SK-N-MC (cell line): ENCODE measurements around the gene MRPL27.

Experiments
- DNase-seq: peaks from one replicate; pipeline ENCODE4 v3.0.0-alpha.2; 2011; ENCODE audit warnings: low read depth, low spot score
- H3K27ac ChIP-seq: fragments of 200-600 bp; sonication (generic); 2 replicates; pipeline ENCODE4 v1.5.1; 2016; ENCODE audit warnings: mixed run types
- H3K36me3 ChIP-seq: fragments of 200-600 bp; sonication (generic); 2 replicates; pipeline ENCODE4 v1.6.1; 2017; ENCODE audit warnings: antibody characterized with exemption, low read length, mixed read lengths; ENCODE audit not compliant: insufficient read depth
- H3K4me3 ChIP-seq: fragments of 200-600 bp; sonication (generic); 2 replicates; pipeline ENCODE4 v1.5.1; 2016
- H3K9ac ChIP-seq: fragments of 200-600 bp; sonication (generic); 2 replicates; pipeline ENCODE4 v1.8.0; 2017; ENCODE audit warnings: mixed run types, mixed read lengths; ENCODE audit not compliant: insufficient read length
- H3K9me3 ChIP-seq: fragments of 200-600 bp; sonication (generic); 2 replicates; pipeline ENCODE4 v1.6.1; 2017; ENCODE audit warnings: low read depth, mild to moderate bottlenecking, antibody characterized with exemption, low read length, moderate library complexity, mixed read lengths
- EZH2 ChIP-seq: fragments of 200-600 bp; sonication (generic); IDR thresholded peaks from one replicate; pipeline ENCODE4 v1.6.1; 2017; ENCODE audit warnings: antibody characterized with exemption
- FOXP2 ChIP-seq: optimal IDR thresholded peaks from 2 replicates; pipeline ENCODE3; 2011; ENCODE audit warnings: mild to moderate bottlenecking, moderate library complexity; ENCODE audit not compliant: insufficient read depth; ENCODE audit errors: extremely low read length, control extremely low read depth
- POLR2AphosphoS5 ChIP-seq: IDR thresholded peaks from 2 replicates; pipeline ENCODE4 v1.6.1; 2012; ENCODE audit warnings: mild to moderate bottlenecking, low read depth, low read length, borderline replicate concordance

The MRPL27 gene

GRCh38 chr17:50364061-50364458, 8.9 kb downstream of the MRPL27 start:
- Histone ChIP-seq H3K9me3 (no peaks in the 10 kb centered on the region), H3K36me3 (peaks cover 19% of the 10 kb centered on the region), H3K4me3 (no peak overlapping the region), H3K9ac (no peak overlapping the region), H3K27ac (no peak overlapping the region)
- TF ChIP-seq FOXP2 (no peak), EZH2 (no peak), POLR2AphosphoS5 (no peak)
- DNase-seq, result no peak

GRCh38 chr17:50363217-50364060, 9.5 kb downstream of the MRPL27 start:
- DNase-seq, result no peak
- TF ChIP-seq POLR2AphosphoS5 (0 out of 2 replicates have a peak, but pooled peaks have one; percentile 10), FOXP2 (no peak), EZH2 (no peak)
- peaks cover 19% of the 10 kb centered on the region; the same call in 1 of the 2 replicates for H3K36me3 ChIP-seq
- no peaks in the 10 kb centered on the region for H3K9me3 ChIP-seq
- H3K9ac ChIP-seq, result no peak overlapping the region
- H3K27ac ChIP-seq, result no peak overlapping the region
- no peak overlapping the region for H3K4me3 ChIP-seq

- Histone ChIP-seq H3K4me3 (no peak overlapping the region), H3K36me3 (peaks cover 19% of the 10 kb centered on the region), H3K27ac (0 out of 2 replicates have a peak overlapping the region, but pooled peaks have one; percentile 46), H3K9me3 (no peaks in the 10 kb centered on the region), H3K9ac (no peak overlapping the region)
- TF ChIP-seq EZH2, result no peak
- no peak for TF ChIP-seq FOXP2
- no peak for TF ChIP-seq POLR2AphosphoS5
- DNase-seq, result no peak
Observed at GRCh38 chr17:50362661-50363060, 10.3 kb downstream of the MRPL27 start.

GRCh38 chr17:50361561-50362480, 11.2 kb downstream of the MRPL27 start:
- Histone ChIP-seq H3K9me3 (no peaks in the 10 kb centered on the region), H3K36me3 (peaks cover 16% of the 10 kb centered on the region), H3K9ac (no peak overlapping the region), H3K27ac (0 out of 2 replicates have a peak overlapping the region, but pooled peaks have one; percentile 46), H3K4me3 (no peak overlapping the region)
- TF ChIP-seq EZH2 (no peak), POLR2AphosphoS5 (no peak), FOXP2 (no peak)
- no peak for DNase-seq

- Histone ChIP-seq H3K27ac (no peak overlapping the region), H3K9me3 (no peaks in the 10 kb centered on the region), H3K36me3 (peaks cover 28% of the 10 kb centered on the region), H3K4me3 (no peak overlapping the region), H3K9ac (no peak overlapping the region)
- no peak for DNase-seq
- TF ChIP-seq FOXP2, result no peak
- no peak for TF ChIP-seq EZH2
- TF ChIP-seq POLR2AphosphoS5, result no peak
Observed at GRCh38 chr17:50360486-50361115, 12.4 kb downstream of the MRPL27 start.

- H3K27ac ChIP-seq, result no peak overlapping the region
- H3K9me3 ChIP-seq, result no peaks in the 10 kb centered on the region
- TF ChIP-seq POLR2AphosphoS5 (no peak), EZH2 (no peak), FOXP2 (no peak)
- no peak overlapping the region for H3K9ac ChIP-seq
- peaks cover 30% of the 10 kb centered on the region for H3K36me3 ChIP-seq
- H3K4me3 ChIP-seq, result no peak overlapping the region
- no peak for DNase-seq
Observed at GRCh38 chr17:50359998-50360461, 13.0 kb downstream of the MRPL27 start.

GRCh38 chr17:50359005-50359699, 13.8 kb downstream of the MRPL27 start:
- H3K27ac ChIP-seq, result no peak overlapping the region
- TF ChIP-seq FOXP2, result no peak
- H3K4me3 ChIP-seq, result no peak overlapping the region
- H3K9me3 ChIP-seq, result no peaks in the 10 kb centered on the region
- DNase-seq, result no peak
- H3K36me3 ChIP-seq, result peaks cover 34% of the 10 kb centered on the region
- no peak overlapping the region for H3K9ac ChIP-seq
